ENCODE measurements around the gene ZNF550.

GRCh38 chr19:57583104-57583520 lies 23.4 kb upstream of the ZNF550 start:
- TF ChIP-seq REST (IDR thresholded peaks at IDR 0.05; ENCODE audit: borderline replicate concordance) (no peak), REST (CRISPR knock-in tag; IDR thresholded peaks at IDR 0.05; ENCODE audit: low read depth) (no peak), EZH2 (IDR thresholded peaks at IDR 0.05; ENCODE audit: borderline replicate concordance, low read depth, low read length) (no peak), POLR2AphosphoS5 (IDR thresholded peaks at IDR 0.05; ENCODE audit: control insufficient read depth, insufficient read depth, low read depth, low read length) (no peak), POLR2AphosphoS2 (IDR thresholded peaks at IDR 0.05; ENCODE audit: low read length) (no peak), E2F8 (IDR thresholded peaks at IDR 0.05; ENCODE audit: low read depth, partially characterized antibody) (no peak), MAZ (CRISPR knock-in tag; conservative IDR thresholded peaks at IDR 0.05 in 1 of 2, IDR thresholded peaks at IDR 0.05 in 1 of 2) (no peak)

All from K562 (cell line).